DND-41 (cell line): ENCODE measurements around the gene RNASE4.

Source experiments
- ATAC-seq: fragments of 200-7000 bp; cut with Tn5 transposase; 3 replicates; pipeline ENCODE4 v1.9.1; 2021; ENCODE audit warnings: low read depth; ENCODE audit not compliant: insufficient read depth
- DNase-seq: peaks from one replicate; pipeline ENCODE4 v3.0.0-alpha.2; 2020
- H2AFZ ChIP-seq: 2 replicates; pipeline ENCODE4 v1.6.0; 2012; ENCODE audit warnings: low read depth, low read length
- H3K27ac ChIP-seq: 2 replicates; pipeline ENCODE4 v1.5.1; 2012; ENCODE audit warnings: low read length, inconsistent platforms
- H3K27me3 ChIP-seq: fragments of 200-600 bp; sonication (generic); 2 replicates; pipeline ENCODE4 v1.6.0; 2012; ENCODE audit warnings: low read length, mild to moderate bottlenecking, inconsistent platforms; ENCODE audit not compliant: insufficient read depth, poor library complexity
- H3K36me3 ChIP-seq: 2 replicates; pipeline ENCODE4 v1.5.1; 2012; ENCODE audit warnings: low read length, inconsistent platforms; ENCODE audit not compliant: insufficient read depth
- H3K4me1 ChIP-seq: 2 replicates; pipeline ENCODE4 v1.5.1; 2012; ENCODE audit warnings: mild to moderate bottlenecking, low read length; ENCODE audit not compliant: insufficient read depth
- H3K4me2 ChIP-seq: 2 replicates; pipeline ENCODE4 v1.6.0; 2012; ENCODE audit warnings: mild to moderate bottlenecking, moderate library complexity, low read length, inconsistent platforms; ENCODE audit not compliant: insufficient read depth
- H3K4me3 ChIP-seq, 2 experiments: fragments of 200-600 bp in 1 of 2; shearing (Covaris generic) in 1 of 2; 2 replicates each; pipeline ENCODE4 v1.5.1; 2012 to 2016; ENCODE audit warnings: inconsistent platforms in 2 of 2, low read length in 2 of 2, mild to moderate bottlenecking in 2 of 2, low read depth in 1 of 2, moderate library complexity in 1 of 2
- H3K79me2 ChIP-seq: 2 replicates; pipeline ENCODE4 v1.6.0; 2012; ENCODE audit warnings: low read length, inconsistent platforms; ENCODE audit not compliant: insufficient read depth
- H3K9ac ChIP-seq: 2 replicates; pipeline ENCODE4 v1.6.0; 2012; ENCODE audit warnings: low read depth, mild to moderate bottlenecking, inconsistent platforms, low read length, moderate library complexity
- H3K9me3 ChIP-seq: 2 replicates; pipeline ENCODE4 v1.5.1; 2012; ENCODE audit warnings: low read length, moderate library complexity, mild to moderate bottlenecking, inconsistent platforms; ENCODE audit not compliant: insufficient read depth, severe bottlenecking
- H4K20me1 ChIP-seq: 2 replicates; pipeline ENCODE4 v1.6.0; 2012; ENCODE audit warnings: low read length; ENCODE audit not compliant: insufficient read depth
- CTCF ChIP-seq: IDR thresholded peaks from 2 replicates; pipeline ENCODE4 v1.5.1; 2012; ENCODE audit warnings: borderline replicate concordance, low read length, moderate library complexity, mild to moderate bottlenecking; ENCODE audit not compliant: poor library complexity, severe bottlenecking; ENCODE audit errors: extremely low read depth
- EZH2 ChIP-seq: IDR thresholded peaks from 3 replicates; pipeline ENCODE4 v1.6.1; 2012; ENCODE audit warnings: borderline replicate concordance, low read depth, mild to moderate bottlenecking, moderate library complexity, low read length, inconsistent platforms; ENCODE audit not compliant: severe bottlenecking

The RNASE4 gene

GRCh38 chr14:20658246-20658645, 26.1 kb upstream of the RNASE4 start:
- no peak for ATAC-seq
- Histone ChIP-seq H3K79me2 (no peaks in the 10 kb centered on the region), H3K9ac (no peak overlapping the region), H3K27ac (no peak overlapping the region), H3K36me3 (no peaks in the 10 kb centered on the region), H3K27me3 (peaks cover 6% of the 10 kb centered on the region), H3K4me3 (no peak overlapping the region), H3K9me3 (no peaks in the 10 kb centered on the region), H2AFZ (no peak overlapping the region), H4K20me1 (no peaks in the 10 kb centered on the region), H3K4me1 (no peaks in the 10 kb centered on the region), H3K4me2 (no peak overlapping the region)
- TF ChIP-seq CTCF (no peak), EZH2 (no peak)
- DNase-seq = no peak

- no peak overlapping the region for H3K4me3 ChIP-seq
- no peaks in the 10 kb centered on the region for H3K9me3 ChIP-seq
- no peak overlapping the region for H2AFZ ChIP-seq
- peaks cover 6% of the 10 kb centered on the region for H3K27me3 ChIP-seq
- H3K4me2 ChIP-seq = no peak overlapping the region
- no peak for ATAC-seq
- H4K20me1 ChIP-seq = no peaks in the 10 kb centered on the region
- no peaks in the 10 kb centered on the region for H3K79me2 ChIP-seq
- H3K36me3 ChIP-seq = no peaks in the 10 kb centered on the region
- TF ChIP-seq CTCF (no peak), EZH2 (no peak)
- no peaks in the 10 kb centered on the region for H3K4me1 ChIP-seq
- H3K27ac ChIP-seq = no peak overlapping the region
- DNase-seq = no peak
- no peak overlapping the region for H3K9ac ChIP-seq
These were observed 25.0 kb upstream of the RNASE4 start for GRCh38 chr14:20659336-20659735.

- H3K9me3 ChIP-seq = no peaks in the 10 kb centered on the region
- TF ChIP-seq CTCF (no peak), EZH2 (no peak)
- DNase-seq (no peak), ATAC-seq (no peak)
- no peak overlapping the region for H3K27ac ChIP-seq
- no peak overlapping the region for H3K4me2 ChIP-seq
- H2AFZ ChIP-seq = no peak overlapping the region
- H3K79me2 ChIP-seq = no peaks in the 10 kb centered on the region
- H3K27me3 ChIP-seq = peaks cover 6% of the 10 kb centered on the region
- no peak overlapping the region for H3K9ac ChIP-seq
- H3K4me3 ChIP-seq = no peak overlapping the region
- no peaks in the 10 kb centered on the region for H3K36me3 ChIP-seq
- no peaks in the 10 kb centered on the region for H4K20me1 ChIP-seq
- H3K4me1 ChIP-seq = no peaks in the 10 kb centered on the region
These were observed 24.5 kb upstream of the RNASE4 start for GRCh38 chr14:20659813-20660395.

GRCh38 chr14:20661197-20661596, 23.2 kb upstream of the RNASE4 start:
- Histone ChIP-seq H4K20me1 (no peaks in the 10 kb centered on the region), H3K36me3 (no peaks in the 10 kb centered on the region), H3K9ac (no peak overlapping the region), H3K27ac (no peak overlapping the region), H3K79me2 (no peaks in the 10 kb centered on the region), H3K4me2 (no peak overlapping the region), H3K9me3 (no peaks in the 10 kb centered on the region), H3K27me3 (peaks cover 3% of the 10 kb centered on the region), H3K4me1 (no peaks in the 10 kb centered on the region), H3K4me3 (no peak overlapping the region), H2AFZ (no peak overlapping the region)
- ATAC-seq = no peak
- TF ChIP-seq EZH2 (no peak), CTCF (no peak)
- no peak for DNase-seq
